Mammary epithelial cell (primary cell): ENCODE measurements around the gene PRDM5.

Experiments used
- CTCF ChIP-seq, 2 donors: IDR thresholded peaks in 1 of 2; conservative IDR thresholded peaks in 1 of 2; 2 replicates each; pipeline ENCODE4 v1.5.1; 2011 to 2012; ENCODE audit warnings: inconsistent platforms in 2 of 2, low read length in 2 of 2, mild to moderate bottlenecking in 2 of 2, control low read depth in 1 of 2, low read depth in 1 of 2; ENCODE audit not compliant: insufficient read depth in 1 of 2; ENCODE audit errors: extremely low read depth in 1 of 2
- EZH2 ChIP-seq: IDR thresholded peaks from 2 replicates; pipeline ENCODE4 v1.6.1; 2012; ENCODE audit warnings: low read length, inconsistent platforms, borderline replicate concordance

GRCh38 chr4:120855307-120856001 is 67.1 kb downstream of the PRDM5 start:
- TF ChIP-seq CTCF (conservative IDR thresholded peaks at IDR 0.05 in 1 of 2, IDR thresholded peaks at IDR 0.05 in 1 of 2; ENCODE audit: extremely low read depth in 1 of 2, insufficient read depth in 1 of 2, low read depth in 1 of 2, low read length in 2 of 2), result no peak
- no peak for TF ChIP-seq EZH2
